Endothelial cell (in vitro differentiated cells): Measurements from ENCODE around the gene FAM162B. TPM values are rescaled to one million over a fixed set of nuclear protein-coding genes. Genes with fewer than 3 reads are reported as not detected.

Experiments used
- DNase-seq: peaks from one replicate; pipeline ENCODE4 v3.0.0; 2021; ENCODE audit warnings: low spot score
- H3K27ac Mint-ChIP-seq: one replicate; pipeline ENCODE4 v1.8.0; 2021; ENCODE audit warnings: mixed read lengths, inconsistent platforms; ENCODE audit not compliant: unreplicated experiment
- H3K27me3 Mint-ChIP-seq: one replicate; pipeline ENCODE4 v1.8.0; 2021; ENCODE audit warnings: mild to moderate bottlenecking, moderate library complexity, mixed read lengths, inconsistent platforms; ENCODE audit not compliant: unreplicated experiment
- H3K36me3 Mint-ChIP-seq: one replicate; pipeline ENCODE4 v1.8.0; 2021; ENCODE audit warnings: mild to moderate bottlenecking, low read depth, mixed read lengths, inconsistent platforms; ENCODE audit not compliant: unreplicated experiment
- H3K4me1 Mint-ChIP-seq: one replicate; pipeline ENCODE4 v1.8.0; 2021; ENCODE audit warnings: mild to moderate bottlenecking, mixed read lengths, inconsistent platforms; ENCODE audit not compliant: unreplicated experiment
- H3K4me3 Mint-ChIP-seq: one replicate; pipeline ENCODE4 v1.8.0; 2021; ENCODE audit warnings: mild to moderate bottlenecking, mixed read lengths, inconsistent platforms; ENCODE audit not compliant: unreplicated experiment
- H3K9me3 Mint-ChIP-seq: one replicate; pipeline ENCODE4 v1.8.0; 2021; ENCODE audit warnings: mixed read lengths, inconsistent platforms; ENCODE audit not compliant: unreplicated experiment
- long read RNA-seq: library from polyadenylated mRNA; unstranded; transcript quantifications from one replicate; pipeline ENCODE4 v2.0.0, GENCODE V29; 2020; ENCODE audit not compliant: unreplicated experiment
- total RNA-seq: library from RNA; stranded (reverse); fragmentation: NEBNext Ultra II Directional; extraction: Animal tissue kit (Norgen Biotek cat#: 25700); gene quantifications from one replicate; pipeline ENCODE4 v1.2.1, GENCODE V29; 2021; ENCODE audit not compliant: unreplicated experiment
- TF ChIP-seq, protein P1 (sequence below): fragments of 200-600 bp; sonication (generic); IDR thresholded peaks from one replicate; pipeline ENCODE4 v1.5.0; 2021; ENCODE audit warnings: antibody characterized with exemption; ENCODE audit not compliant: unreplicated experiment

The FAM162B gene
- total RNA-seq = 1.5 TPM
- long read RNA-seq, partial matches to known transcripts = 0 of 1 reads
- long read RNA-seq, other reads (novel, unspliced or antisense) = 1 of 1 reads

DNA sequence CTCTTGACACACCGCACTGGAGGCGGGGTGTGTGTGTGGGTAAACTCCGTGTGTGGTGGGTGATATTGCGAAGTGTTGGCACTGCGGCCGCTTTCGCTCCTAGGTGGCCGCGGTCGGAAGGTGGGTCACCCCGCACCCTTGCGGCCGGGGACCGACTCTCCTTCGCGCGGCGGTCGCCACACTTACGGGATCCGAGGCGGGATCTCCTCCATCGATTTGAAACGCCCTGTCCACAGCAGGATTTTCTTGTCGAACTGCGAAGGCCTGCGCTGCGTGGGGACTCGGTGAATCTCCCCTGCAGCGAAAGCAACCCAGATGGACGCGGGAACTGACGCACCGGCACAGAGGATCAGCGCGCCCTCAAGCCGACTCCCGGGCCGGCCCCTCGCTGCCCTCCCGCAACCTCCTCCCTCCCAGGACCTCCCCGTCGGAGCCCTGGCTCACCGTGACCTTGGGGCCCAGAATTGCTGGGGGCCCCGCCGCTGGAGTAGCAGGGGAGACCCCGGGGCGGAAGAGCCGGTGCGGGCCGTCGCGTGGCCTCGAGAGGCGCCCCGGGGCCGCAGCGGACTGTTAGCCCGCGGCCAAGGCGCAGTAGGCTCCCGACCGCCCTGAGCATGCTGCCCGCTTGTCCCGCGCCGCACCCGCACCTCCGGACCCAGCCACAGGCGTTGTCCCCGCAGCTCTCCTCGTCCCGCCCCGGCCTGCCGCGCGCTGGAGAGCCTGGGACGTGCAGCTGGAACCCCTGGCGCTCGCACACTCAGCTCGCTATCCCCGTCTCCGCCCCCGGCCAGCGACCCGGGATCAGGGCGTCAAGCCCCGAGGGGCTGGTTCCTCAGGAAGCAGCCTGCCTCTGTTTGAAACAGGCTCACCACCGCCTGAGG lies at the start of gene FAM162B:
TSS of gene FAM162B (minus strand) at position 759 of the 881 bp plus-strand sequence. CDS start at position 616, 143 bp downstream.
- peaks cover 7% of the 10 kb centered on the region for H3K27me3 Mint-ChIP-seq
- TF ChIP-seq, protein P1, sequence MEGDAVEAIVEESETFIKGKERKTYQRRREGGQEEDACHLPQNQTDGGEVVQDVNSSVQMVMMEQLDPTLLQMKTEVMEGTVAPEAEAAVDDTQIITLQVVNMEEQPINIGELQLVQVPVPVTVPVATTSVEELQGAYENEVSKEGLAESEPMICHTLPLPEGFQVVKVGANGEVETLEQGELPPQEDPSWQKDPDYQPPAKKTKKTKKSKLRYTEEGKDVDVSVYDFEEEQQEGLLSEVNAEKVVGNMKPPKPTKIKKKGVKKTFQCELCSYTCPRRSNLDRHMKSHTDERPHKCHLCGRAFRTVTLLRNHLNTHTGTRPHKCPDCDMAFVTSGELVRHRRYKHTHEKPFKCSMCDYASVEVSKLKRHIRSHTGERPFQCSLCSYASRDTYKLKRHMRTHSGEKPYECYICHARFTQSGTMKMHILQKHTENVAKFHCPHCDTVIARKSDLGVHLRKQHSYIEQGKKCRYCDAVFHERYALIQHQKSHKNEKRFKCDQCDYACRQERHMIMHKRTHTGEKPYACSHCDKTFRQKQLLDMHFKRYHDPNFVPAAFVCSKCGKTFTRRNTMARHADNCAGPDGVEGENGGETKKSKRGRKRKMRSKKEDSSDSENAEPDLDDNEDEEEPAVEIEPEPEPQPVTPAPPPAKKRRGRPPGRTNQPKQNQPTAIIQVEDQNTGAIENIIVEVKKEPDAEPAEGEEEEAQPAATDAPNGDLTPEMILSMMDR = no peak
- peak within 1 kb of the TSS; percentile 87 for H3K4me3 Mint-ChIP-seq
- H3K27ac Mint-ChIP-seq = peak within 1 kb of the TSS; percentile 6
- DNase-seq = peak; percentile 59
- H3K9me3 Mint-ChIP-seq = no peaks in the 10 kb centered on the region
- H3K4me1 Mint-ChIP-seq = peaks cover 8% of the 10 kb centered on the region
- H3K36me3 Mint-ChIP-seq = peaks cover 8% of the 10 kb centered on the region

DNA sequence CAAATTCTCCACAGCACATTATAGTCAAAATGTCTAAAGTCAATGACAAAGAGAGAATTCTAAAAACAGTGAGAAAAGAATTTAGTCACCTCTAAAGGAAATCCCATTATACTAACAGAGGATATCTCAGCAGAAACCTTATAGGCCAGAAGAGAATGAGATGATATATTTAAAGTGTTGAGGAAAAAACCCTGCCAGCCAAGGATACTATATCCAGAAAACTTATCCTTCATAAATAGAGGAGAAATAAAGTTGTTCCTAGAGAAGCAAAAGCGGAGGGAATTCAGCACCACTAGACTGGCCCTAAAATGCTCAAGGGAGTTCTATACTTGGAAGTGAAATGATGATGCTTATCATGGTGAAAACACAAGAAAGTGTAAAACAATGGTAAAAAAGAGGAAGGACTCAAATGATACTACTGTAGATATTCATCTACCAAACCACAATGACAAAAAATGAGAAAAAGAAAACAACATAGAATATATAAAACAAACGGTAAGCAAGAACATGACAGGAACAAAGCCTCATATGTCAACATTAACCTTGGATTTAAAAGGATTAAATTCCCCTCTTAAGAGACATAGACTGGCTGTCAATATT lies 46.6 kb upstream of the FAM162B start:
- Mint-ChIP-seq H3K27ac (no peak overlapping the region), H3K36me3 (no peaks in the 10 kb centered on the region), H3K4me1 (no peaks in the 10 kb centered on the region), H3K4me3 (no peak overlapping the region), H3K27me3 (peaks cover 2% of the 10 kb centered on the region), H3K9me3 (no peaks in the 10 kb centered on the region)
- TF ChIP-seq, protein P1 = no peak
- DNase-seq = no peak

DNA sequence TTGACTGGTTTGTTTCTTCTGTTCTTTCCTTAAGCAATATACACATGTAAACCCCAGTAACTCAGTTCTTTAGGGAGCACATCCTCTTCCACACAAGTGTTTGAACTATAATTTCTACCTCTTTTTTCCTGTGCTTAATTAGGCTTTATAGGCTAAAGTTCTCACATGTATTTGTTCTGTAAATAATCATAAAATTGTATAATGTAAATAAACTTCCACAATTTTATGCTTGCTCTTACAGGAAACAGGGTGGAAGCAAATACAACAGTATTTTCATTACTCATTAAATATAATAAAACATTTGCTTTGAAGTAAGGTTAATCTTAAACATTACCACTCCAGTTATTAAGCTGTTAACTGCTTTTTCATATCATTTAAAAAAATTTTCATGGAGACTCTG lies 36.5 kb upstream of the FAM162B start:
- TF ChIP-seq, protein P1 = no peak
- DNase-seq = no peak
- Mint-ChIP-seq H3K27me3 (no peaks in the 10 kb centered on the region), H3K27ac (no peak overlapping the region), H3K4me1 (no peaks in the 10 kb centered on the region), H3K4me3 (no peak overlapping the region), H3K9me3 (no peaks in the 10 kb centered on the region), H3K36me3 (no peaks in the 10 kb centered on the region)

DNA sequence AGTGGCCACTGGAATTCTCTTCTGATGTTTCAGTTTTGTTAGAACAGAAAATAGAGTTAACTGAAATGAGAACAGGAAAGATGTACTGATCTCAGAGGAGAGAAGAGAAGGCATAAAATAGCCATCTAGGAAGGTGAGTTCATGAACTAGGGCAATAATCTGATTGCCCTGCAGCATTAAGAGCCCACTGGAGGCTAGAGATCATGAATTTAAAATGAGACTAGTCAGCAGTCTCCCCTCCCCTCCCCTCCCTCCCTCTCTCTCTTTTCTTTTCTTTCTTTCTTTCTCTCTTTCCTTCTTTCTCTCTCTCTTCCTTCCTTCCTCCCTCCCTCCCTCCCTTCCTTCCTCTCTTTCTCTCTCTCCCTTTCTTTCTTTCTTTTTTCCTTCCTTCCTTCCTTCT lies 34.4 kb upstream of the FAM162B start:
- DNase-seq = no peak
- H3K4me3 Mint-ChIP-seq = no peak overlapping the region
- TF ChIP-seq, protein P1 = no peak
- no peak overlapping the region for H3K27ac Mint-ChIP-seq
- no peaks in the 10 kb centered on the region for H3K36me3 Mint-ChIP-seq
- no peaks in the 10 kb centered on the region for H3K9me3 Mint-ChIP-seq
- H3K27me3 Mint-ChIP-seq = no peaks in the 10 kb centered on the region
- no peaks in the 10 kb centered on the region for H3K4me1 Mint-ChIP-seq

DNA sequence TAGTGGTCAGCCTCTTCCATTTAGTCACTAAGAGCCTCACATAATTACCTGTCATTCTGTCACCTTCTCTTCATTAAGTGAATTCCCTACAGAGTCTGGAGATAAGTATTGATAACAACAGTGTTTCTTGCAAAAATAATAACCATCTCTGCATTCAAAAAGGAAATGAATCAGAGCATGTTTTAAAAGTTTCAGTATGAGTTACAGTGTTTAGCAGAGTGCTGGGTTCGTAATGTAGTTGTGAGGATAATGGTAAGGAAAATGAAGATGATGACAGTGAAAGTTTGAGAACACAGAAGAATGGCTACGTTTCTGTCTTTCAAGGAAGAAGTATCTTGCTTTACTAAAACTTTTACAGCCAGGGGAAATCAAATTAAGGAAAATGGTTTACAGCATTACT lies 32.1 kb upstream of the FAM162B start:
- Mint-ChIP-seq H3K4me3 (no peak overlapping the region), H3K36me3 (no peaks in the 10 kb centered on the region), H3K4me1 (no peaks in the 10 kb centered on the region), H3K27ac (no peak overlapping the region), H3K9me3 (no peaks in the 10 kb centered on the region), H3K27me3 (no peaks in the 10 kb centered on the region)
- no peak for DNase-seq
- TF ChIP-seq, protein P1 = no peak
